HepG2 (cell line): Measurements from ENCODE around the gene POLA1. TPM values are rescaled to one million over a fixed set of nuclear protein-coding genes. Genes with fewer than 3 reads are reported as not detected.

Experiments
- ATM ChIP-seq: fragments of 450-650 bp; IDR thresholded peaks from 2 replicates; pipeline ENCODE4 v1.7.1; 2017; ENCODE audit warnings: mild to moderate bottlenecking, borderline replicate concordance
- CBX1 ChIP-seq: IDR thresholded peaks from one replicate; pipeline ENCODE4 v1.6.1; 2016; ENCODE audit warnings: antibody characterized with exemption, low read depth
- ELF1 ChIP-seq: sonication (generic); formaldehyde crosslinking; IDR thresholded peaks from 2 replicates; pipeline ENCODE4 v1.4.0; 2020; ENCODE audit warnings: missing genetic modification reagents
- IRF1 ChIP-seq: sonication (generic); formaldehyde crosslinking; IDR thresholded peaks from 2 replicates; pipeline ENCODE4 v1.4.0; 2020; ENCODE audit warnings: low read depth, mild to moderate bottlenecking, missing genetic modification reagents
- NFE2 ChIP-seq: sonication (generic); formaldehyde crosslinking; IDR thresholded peaks from 2 replicates; pipeline ENCODE4 v1.4.0; 2020; ENCODE audit warnings: missing genetic modification reagents
- SETDB1 ChIP-seq: sonication (generic); formaldehyde crosslinking; IDR thresholded peaks from 2 replicates; pipeline ENCODE4 v1.5.1; 2020; ENCODE audit warnings: missing genetic modification reagents, mild to moderate bottlenecking, borderline replicate concordance
- ZBTB3 ChIP-seq: sonication (generic); formaldehyde crosslinking; IDR thresholded peaks from 2 replicates; pipeline ENCODE4 v1.4.0; 2020; ENCODE audit warnings: low read depth, mild to moderate bottlenecking, moderate library complexity, missing genetic modification reagents, borderline replicate concordance
- ZBTB43 ChIP-seq: sonication (generic); formaldehyde crosslinking; conservative IDR thresholded peaks from 2 replicates; pipeline ENCODE4 v1.4.0; 2020; ENCODE audit warnings: missing genetic modification reagents
- ZNF124 ChIP-seq: sonication (generic); formaldehyde crosslinking; IDR thresholded peaks from 2 replicates; pipeline ENCODE4 v1.4.0; 2020; ENCODE audit warnings: missing genetic modification reagents
- ZNF143 ChIP-seq: sonication (generic); formaldehyde crosslinking; IDR thresholded peaks from 2 replicates; pipeline ENCODE4 v1.4.0; 2020; ENCODE audit warnings: missing genetic modification reagents
- ZNF235 ChIP-seq: sonication (generic); formaldehyde crosslinking; IDR thresholded peaks from 2 replicates; pipeline ENCODE4 v1.8.1; 2023; ENCODE audit warnings: mild to moderate bottlenecking, missing genetic modification reagents, borderline replicate concordance
- ZNF292 ChIP-seq: sonication (generic); formaldehyde crosslinking; IDR thresholded peaks from 2 replicates; pipeline ENCODE4 v1.8.1; 2022; ENCODE audit warnings: mild to moderate bottlenecking, low read depth, missing genetic modification reagents, borderline replicate concordance
- ZNF432 ChIP-seq: sonication (generic); formaldehyde crosslinking; IDR thresholded peaks from 2 replicates; pipeline ENCODE4 v1.5.0; 2020; ENCODE audit warnings: missing genetic modification reagents, mild to moderate bottlenecking, borderline replicate concordance
- ZNF577 ChIP-seq: sonication (generic); formaldehyde crosslinking; IDR thresholded peaks from 2 replicates; pipeline ENCODE4 v1.4.0; 2020; ENCODE audit warnings: mild to moderate bottlenecking, low read depth, missing genetic modification reagents, borderline replicate concordance
- ZNF761 ChIP-seq: sonication (generic); formaldehyde crosslinking; conservative IDR thresholded peaks from 2 replicates; pipeline ENCODE4 v1.4.0; 2020; ENCODE audit warnings: mild to moderate bottlenecking, missing genetic modification reagents
- polyA plus RNA-seq, 8 experiments: library from polyadenylated mRNA; depleted of rRNA in 3 of 8; stranded (reverse) in 7 of 8; unstranded in 1 of 8; fragments of >200 nt; fragmentation: Illumina TruSeq in 4 of 8; extraction: Trizol in 4 of 8; gene quantifications; 2 replicates each; pipeline versions ENCODE4 v1.2.1 to v1.2.3, GENCODE V29; 2011 to 2016; ENCODE audit warnings: low read depth in 4 of 8, missing spikeins in 1 of 8, mixed read lengths in 1 of 8; ENCODE audit not compliant: insufficient read depth in 1 of 8
- total RNA-seq, 5 experiments: library from RNA; depleted of rRNA; stranded (reverse); fragments of >200 nt; fragmentation: Illumina TruSeq; extraction: Trizol; gene quantifications; 2 replicates each; pipeline ENCODE4 v1.2.3, GENCODE V29; 2016; ENCODE audit warnings: low read depth in 1 of 5
- TF ChIP-seq, protein P1 (sequence below): sonication (generic); formaldehyde crosslinking; IDR thresholded peaks from 2 replicates; pipeline ENCODE4 v1.5.0; 2020; ENCODE audit warnings: missing genetic modification reagents
- TF ChIP-seq, protein P2 (sequence below): sonication (generic); formaldehyde crosslinking; IDR thresholded peaks from 2 replicates; pipeline ENCODE4 v1.5.0; 2020; ENCODE audit warnings: mild to moderate bottlenecking, missing genetic modification reagents
- TF ChIP-seq, protein P3 (sequence below): sonication (generic); formaldehyde crosslinking; IDR thresholded peaks from 2 replicates; pipeline ENCODE4 v1.8.0; 2022; ENCODE audit warnings: mild to moderate bottlenecking, missing genetic modification reagents
- TF ChIP-seq, protein P4 (sequence below): sonication (generic); formaldehyde crosslinking; conservative IDR thresholded peaks from 2 replicates; pipeline ENCODE4 v1.4.0; 2020; ENCODE audit warnings: missing genetic modification reagents

The POLA1 gene
- total and polyA plus RNA-seq, 2 of the 13 experiments (the other 11 are each of a cell fraction or from before 2014, with no cell fraction given), result 3.3 to 26.5 TPM

- TF ChIP-seq, protein P1, sequence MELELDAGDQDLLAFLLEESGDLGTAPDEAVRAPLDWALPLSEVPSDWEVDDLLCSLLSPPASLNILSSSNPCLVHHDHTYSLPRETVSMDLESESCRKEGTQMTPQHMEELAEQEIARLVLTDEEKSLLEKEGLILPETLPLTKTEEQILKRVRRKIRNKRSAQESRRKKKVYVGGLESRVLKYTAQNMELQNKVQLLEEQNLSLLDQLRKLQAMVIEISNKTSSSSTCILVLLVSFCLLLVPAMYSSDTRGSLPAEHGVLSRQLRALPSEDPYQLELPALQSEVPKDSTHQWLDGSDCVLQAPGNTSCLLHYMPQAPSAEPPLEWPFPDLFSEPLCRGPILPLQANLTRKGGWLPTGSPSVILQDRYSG (CRISPR knock-in tag), result no peak
- TF ChIP-seq ZBTB43 (CRISPR knock-in tag) (no peak), ZNF577 (CRISPR knock-in tag) (no peak), ZNF143 (peak; percentile 63), SETDB1 (CRISPR knock-in tag) (no peak), ZNF292 (no peak), ZNF761 (CRISPR knock-in tag) (no peak), ELF1 (CRISPR knock-in tag) (no peak; the same call in 1 of the 2 replicates), IRF1 (CRISPR knock-in tag) (no peak), ZBTB3 (CRISPR knock-in tag) (no peak), ZNF235 (CRISPR knock-in tag) (no peak), ATM (no peak), NFE2 (no peak), ZNF432 (no peak), ZNF124 (CRISPR knock-in tag) (no peak), CBX1 (no peak)
- TF ChIP-seq, protein P2, sequence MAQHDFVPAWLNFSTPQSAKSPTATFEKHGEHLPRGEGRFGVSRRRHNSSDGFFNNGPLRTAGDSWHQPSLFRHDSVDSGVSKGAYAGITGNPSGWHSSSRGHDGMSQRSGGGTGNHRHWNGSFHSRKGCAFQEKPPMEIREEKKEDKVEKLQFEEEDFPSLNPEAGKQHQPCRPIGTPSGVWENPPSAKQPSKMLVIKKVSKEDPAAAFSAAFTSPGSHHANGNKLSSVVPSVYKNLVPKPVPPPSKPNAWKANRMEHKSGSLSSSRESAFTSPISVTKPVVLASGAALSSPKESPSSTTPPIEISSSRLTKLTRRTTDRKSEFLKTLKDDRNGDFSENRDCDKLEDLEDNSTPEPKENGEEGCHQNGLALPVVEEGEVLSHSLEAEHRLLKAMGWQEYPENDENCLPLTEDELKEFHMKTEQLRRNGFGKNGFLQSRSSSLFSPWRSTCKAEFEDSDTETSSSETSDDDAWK (CRISPR knock-in tag), result no peak
- TF ChIP-seq, protein P3, sequence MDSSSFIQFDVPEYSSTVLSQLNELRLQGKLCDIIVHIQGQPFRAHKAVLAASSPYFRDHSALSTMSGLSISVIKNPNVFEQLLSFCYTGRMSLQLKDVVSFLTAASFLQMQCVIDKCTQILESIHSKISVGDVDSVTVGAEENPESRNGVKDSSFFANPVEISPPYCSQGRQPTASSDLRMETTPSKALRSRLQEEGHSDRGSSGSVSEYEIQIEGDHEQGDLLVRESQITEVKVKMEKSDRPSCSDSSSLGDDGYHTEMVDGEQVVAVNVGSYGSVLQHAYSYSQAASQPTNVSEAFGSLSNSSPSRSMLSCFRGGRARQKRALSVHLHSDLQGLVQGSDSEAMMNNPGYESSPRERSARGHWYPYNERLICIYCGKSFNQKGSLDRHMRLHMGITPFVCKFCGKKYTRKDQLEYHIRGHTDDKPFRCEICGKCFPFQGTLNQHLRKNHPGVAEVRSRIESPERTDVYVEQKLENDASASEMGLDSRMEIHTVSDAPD (CRISPR knock-in tag), result no peak
- TF ChIP-seq, protein P4, sequence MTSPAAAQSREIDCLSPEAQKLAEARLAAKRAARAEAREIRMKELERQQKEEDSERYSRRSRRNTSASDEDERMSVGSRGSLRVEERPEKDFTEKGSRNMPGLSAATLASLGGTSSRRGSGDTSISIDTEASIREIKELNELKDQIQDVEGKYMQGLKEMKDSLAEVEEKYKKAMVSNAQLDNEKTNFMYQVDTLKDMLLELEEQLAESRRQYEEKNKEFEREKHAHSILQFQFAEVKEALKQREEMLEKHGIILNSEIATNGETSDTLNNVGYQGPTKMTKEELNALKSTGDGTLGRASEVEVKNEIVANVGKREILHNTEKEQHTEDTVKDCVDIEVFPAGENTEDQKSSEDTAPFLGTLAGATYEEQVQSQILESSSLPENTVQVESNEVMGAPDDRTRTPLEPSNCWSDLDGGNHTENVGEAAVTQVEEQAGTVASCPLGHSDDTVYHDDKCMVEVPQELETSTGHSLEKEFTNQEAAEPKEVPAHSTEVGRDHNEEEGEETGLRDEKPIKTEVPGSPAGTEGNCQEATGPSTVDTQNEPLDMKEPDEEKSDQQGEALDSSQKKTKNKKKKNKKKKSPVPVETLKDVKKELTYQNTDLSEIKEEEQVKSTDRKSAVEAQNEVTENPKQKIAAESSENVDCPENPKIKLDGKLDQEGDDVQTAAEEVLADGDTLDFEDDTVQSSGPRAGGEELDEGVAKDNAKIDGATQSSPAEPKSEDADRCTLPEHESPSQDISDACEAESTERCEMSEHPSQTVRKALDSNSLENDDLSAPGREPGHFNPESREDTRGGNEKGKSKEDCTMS (CRISPR knock-in tag), result no peak
Measured at GRCh38 chrX:24693453-24694202, at the start of gene POLA1 (continued).
